HEK293T (cell line): Measurements from ENCODE around the gene TRIM61.
"Not testable (repeated sequence)": the region's sequence is repeated elsewhere in the genome, so short reads cannot be mapped to it uniquely, and the experiment has no call there.

Experiments
- CTCF ChIA-PET: fragments of 350-600 bp; formaldehyde crosslinking; extraction: SDS; loops from one replicate; lab custom pipeline; 2021; ENCODE audit warnings: antibody characterized with exemption, inconsistent platforms; lab: Yijun Ruan, JAX
- POLR2A ChIA-PET: fragments of 350-600 bp; formaldehyde crosslinking; extraction: SDS; loops from one replicate; lab custom pipeline; 2020; ENCODE audit warnings: antibody characterized with exemption, inconsistent platforms; lab: Yijun Ruan, JAX
- DNase-seq: peaks from one replicate; pipeline ENCODE4 v3.0.0; 2012; ENCODE audit warnings: mixed read lengths; ENCODE audit errors: extremely low spot score
- ARNT ChIP-seq: fragments of 450-650 bp; IDR thresholded peaks from 2 replicates; pipeline ENCODE4 v1.6.1; 2017; ENCODE audit warnings: mild to moderate bottlenecking
- BHLHE40 ChIP-seq: fragments of 450-650 bp; IDR thresholded peaks from 2 replicates; pipeline ENCODE4 v1.6.1; 2016; ENCODE audit warnings: mild to moderate bottlenecking, moderate library complexity, borderline replicate concordance
- CTBP1 ChIP-seq: fragments of 450-650 bp; IDR thresholded peaks from 2 replicates; pipeline ENCODE4 v1.6.1; 2016; ENCODE audit warnings: borderline replicate concordance
- ELF4 ChIP-seq: fragments of 450-650 bp; IDR thresholded peaks from 2 replicates; pipeline ENCODE4 v1.6.1; 2017; ENCODE audit warnings: antibody characterized with exemption
- FOXA1 ChIP-seq: fragments of 450-650 bp; IDR thresholded peaks from 2 replicates; pipeline ENCODE4 v1.6.1; 2016; ENCODE audit warnings: mild to moderate bottlenecking
- FOXK2 ChIP-seq: fragments of 450-650 bp; IDR thresholded peaks from 2 replicates; pipeline ENCODE4 v1.6.1; 2016; ENCODE audit warnings: mild to moderate bottlenecking
- FOXM1 ChIP-seq: fragments of 450-650 bp; IDR thresholded peaks from 2 replicates; pipeline ENCODE4 v1.6.1; 2017; ENCODE audit warnings: mild to moderate bottlenecking, borderline replicate concordance
- HDGF ChIP-seq: fragments of 450-650 bp; IDR thresholded peaks from 2 replicates; pipeline ENCODE4 v1.6.1; 2017; ENCODE audit warnings: antibody characterized with exemption, borderline replicate concordance
- L3MBTL2 ChIP-seq: fragments of 450-650 bp; conservative IDR thresholded peaks from 2 replicates; pipeline ENCODE4 v1.6.1; 2016; ENCODE audit warnings: mild to moderate bottlenecking
- LEF1 ChIP-seq: fragments of 450-650 bp; IDR thresholded peaks from 2 replicates; pipeline ENCODE4 v1.6.1; 2017; ENCODE audit warnings: mild to moderate bottlenecking, borderline replicate concordance
- NFRKB ChIP-seq: fragments of 450-650 bp; IDR thresholded peaks from 2 replicates; pipeline ENCODE4 v1.6.1; 2016; ENCODE audit warnings: mild to moderate bottlenecking, moderate library complexity
- PKNOX1 ChIP-seq: fragments of 450-650 bp; IDR thresholded peaks from 2 replicates; pipeline ENCODE4 v1.6.1; 2016
- SP1 ChIP-seq: fragments of 450-650 bp; IDR thresholded peaks from 2 replicates; pipeline ENCODE4 v1.6.1; 2017
- SUZ12 ChIP-seq: fragments of 450-650 bp; IDR thresholded peaks from 2 replicates; pipeline ENCODE4 v1.6.1; 2016; ENCODE audit warnings: mild to moderate bottlenecking
- TARDBP ChIP-seq: fragments of 450-650 bp; IDR thresholded peaks from 2 replicates; pipeline ENCODE4 v1.6.1; 2016
- ZNF384 ChIP-seq: fragments of 450-650 bp; IDR thresholded peaks from 2 replicates; pipeline ENCODE4 v1.6.1; 2016

TRIM61 gene

GRCh38 chr4:164933244-164933643, 44.2 kb downstream of the TRIM61 start:
- no peak for DNase-seq
- CTCF ChIA-PET: no interaction called here
- TF ChIP-seq TARDBP (no peak), ARNT (no peak), NFRKB (no peak), CTBP1 (no peak), HDGF (no peak), FOXA1 (no peak), PKNOX1 (no peak), FOXK2 (no peak), SP1 (no peak), BHLHE40 (no peak), FOXM1 (no peak)
- POLR2A ChIA-PET: no interaction called here

DNA sequence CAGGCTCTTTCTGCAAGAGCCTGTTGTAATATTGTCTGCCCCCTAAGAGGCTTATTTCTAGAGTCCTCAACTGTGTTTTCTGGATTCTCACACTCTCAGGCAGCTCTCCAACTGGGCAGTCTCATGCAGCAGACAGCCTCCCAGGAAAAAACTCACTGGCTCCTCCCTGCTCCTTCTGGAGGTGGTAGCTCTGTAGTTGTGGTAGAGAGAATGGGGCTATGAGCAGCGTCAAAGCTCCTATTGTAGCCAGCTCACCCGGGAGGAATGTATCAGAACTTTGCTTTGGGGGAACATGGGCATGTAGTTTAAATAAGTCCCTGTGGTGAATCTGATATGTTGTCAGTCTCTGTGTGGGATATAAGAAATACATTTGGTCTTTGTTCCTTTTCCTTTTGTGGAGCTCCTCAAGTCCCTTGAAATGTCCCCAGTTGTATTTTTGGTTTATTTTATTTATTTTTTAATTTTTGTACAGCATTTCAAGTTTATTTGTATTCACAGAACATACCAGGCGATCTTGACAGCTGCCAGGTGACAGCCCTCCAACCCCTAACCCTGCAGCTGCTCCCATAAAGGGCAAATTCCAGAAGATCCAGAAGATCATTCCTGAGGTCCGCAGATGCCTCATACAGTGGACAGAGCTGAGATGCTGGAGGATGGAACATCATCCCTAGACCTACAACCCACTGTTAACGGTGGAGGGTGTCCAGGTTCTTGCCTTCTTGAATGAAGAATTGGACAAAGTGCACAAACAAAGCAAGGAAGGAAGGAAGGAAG, 45.7 kb downstream of the TRIM61 start:
- DNase-seq: no peak
- ChIA-PET POLR2A (no interaction called here), CTCF (no interaction called here)
- TF ChIP-seq FOXA1 (no peak), ARNT (no peak), HDGF (no peak), PKNOX1 (no peak), SUZ12 (no peak), CTBP1 (no peak), BHLHE40 (no peak), TARDBP (no peak), SP1 (no peak), ELF4 (no peak), FOXK2 (no peak), NFRKB (no peak), ZNF384 (no peak), FOXM1 (no peak), L3MBTL2 (no peak), LEF1 (no peak)

DNA sequence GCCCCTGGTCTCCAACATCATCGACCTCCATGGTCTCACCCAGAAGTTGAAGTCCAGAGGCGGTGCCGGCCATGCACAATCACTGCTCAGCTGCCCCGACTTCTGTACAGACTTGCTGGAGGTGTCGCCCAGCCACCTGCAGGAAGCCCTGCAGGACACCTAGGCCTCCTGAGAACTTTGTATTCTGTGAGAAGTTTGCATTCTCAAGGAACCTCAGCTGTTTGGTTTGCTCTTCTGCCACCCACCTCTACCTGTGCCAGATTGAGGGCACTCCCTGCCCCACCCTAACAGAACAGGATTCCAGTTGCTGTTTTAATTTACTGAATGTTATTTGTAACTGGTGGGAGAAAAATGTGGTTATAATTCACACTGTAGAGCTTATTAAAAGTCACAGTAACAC, 46.8 kb downstream of the TRIM61 start:
- ChIA-PET CTCF (no interaction called here), POLR2A (no interaction called here)
- DNase-seq: no peak
- TF ChIP-seq FOXA1 (no peak), ELF4 (no peak), HDGF (no peak), FOXM1 (no peak), SUZ12 (no peak), ZNF384 (no peak)

- CTCF ChIA-PET, POLR2A ChIA-PET, DNase-seq: not testable (repeated sequence)
These were observed 50.4 kb downstream of the TRIM61 start for GRCh38 chr4:164927101-164927500.

DNA sequence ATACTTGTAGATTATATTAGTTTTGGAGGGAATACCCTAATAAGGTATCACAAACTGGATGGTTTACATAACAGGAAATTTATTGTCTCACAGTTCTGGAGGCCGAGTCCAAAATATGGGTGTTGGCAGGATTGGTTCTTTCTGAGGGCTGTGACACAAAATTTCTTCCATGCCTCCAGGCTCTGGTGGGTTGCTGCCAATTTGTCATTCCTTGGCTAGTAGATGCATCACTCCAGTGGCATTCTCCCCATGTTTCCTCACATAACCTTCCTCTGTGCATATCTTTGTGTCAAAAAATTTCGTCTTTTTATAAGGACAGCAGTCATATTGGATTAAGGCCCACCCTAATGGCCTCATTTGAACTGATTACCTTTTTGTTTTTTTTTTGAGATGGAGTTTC, 51.2 kb downstream of the TRIM61 start:
- ChIA-PET POLR2A (no interaction called here), CTCF (no interaction called here)
- DNase-seq: no peak
- TF ChIP-seq SUZ12: no peak
- TF ChIP-seq HDGF: no peak
- no peak for TF ChIP-seq CTBP1
- TF ChIP-seq BHLHE40: no peak
- no peak for TF ChIP-seq TARDBP
- no peak for TF ChIP-seq L3MBTL2
- TF ChIP-seq ELF4: no peak
- TF ChIP-seq ARNT: no peak
- no peak for TF ChIP-seq FOXK2

GRCh38 chr4:164924670-164925238, 52.7 kb downstream of the TRIM61 start:
- no peak for DNase-seq
- CTCF ChIA-PET: no interaction called here
- POLR2A ChIA-PET: no interaction called here
- TF ChIP-seq FOXK2: no peak
- no peak for TF ChIP-seq LEF1
- TF ChIP-seq BHLHE40: no peak
- TF ChIP-seq NFRKB: no peak
- no peak for TF ChIP-seq ARNT
- TF ChIP-seq FOXA1: no peak
- no peak for TF ChIP-seq CTBP1
- no peak for TF ChIP-seq TARDBP

- DNase-seq: no peak
- CTCF ChIA-PET: no interaction called here
- POLR2A ChIA-PET: no interaction called here
- no peak for TF ChIP-seq BHLHE40
- TF ChIP-seq TARDBP: no peak
- no peak for TF ChIP-seq LEF1
- TF ChIP-seq SP1: no peak
- TF ChIP-seq L3MBTL2: no peak
- TF ChIP-seq FOXM1: no peak
- TF ChIP-seq ARNT: no peak
- no peak for TF ChIP-seq CTBP1
- no peak for TF ChIP-seq FOXA1
- TF ChIP-seq ELF4: no peak
- no peak for TF ChIP-seq HDGF
- no peak for TF ChIP-seq PKNOX1
- no peak for TF ChIP-seq SUZ12
- TF ChIP-seq ZNF384: no peak
These were observed 58.5 kb downstream of the TRIM61 start for GRCh38 chr4:164918956-164919355.
